Measurements from ENCODE around the gene ZNF486.
"Not testable (repeated sequence)": the region's sequence is repeated elsewhere in the genome, so short reads cannot be mapped to it uniquely, and the experiment has no call there.

Gene ZNF486

GRCh38 chr19:20243629-20244028, 76.6 kb downstream of the ZNF486 start:
- TF ChIP-seq, protein P1, sequence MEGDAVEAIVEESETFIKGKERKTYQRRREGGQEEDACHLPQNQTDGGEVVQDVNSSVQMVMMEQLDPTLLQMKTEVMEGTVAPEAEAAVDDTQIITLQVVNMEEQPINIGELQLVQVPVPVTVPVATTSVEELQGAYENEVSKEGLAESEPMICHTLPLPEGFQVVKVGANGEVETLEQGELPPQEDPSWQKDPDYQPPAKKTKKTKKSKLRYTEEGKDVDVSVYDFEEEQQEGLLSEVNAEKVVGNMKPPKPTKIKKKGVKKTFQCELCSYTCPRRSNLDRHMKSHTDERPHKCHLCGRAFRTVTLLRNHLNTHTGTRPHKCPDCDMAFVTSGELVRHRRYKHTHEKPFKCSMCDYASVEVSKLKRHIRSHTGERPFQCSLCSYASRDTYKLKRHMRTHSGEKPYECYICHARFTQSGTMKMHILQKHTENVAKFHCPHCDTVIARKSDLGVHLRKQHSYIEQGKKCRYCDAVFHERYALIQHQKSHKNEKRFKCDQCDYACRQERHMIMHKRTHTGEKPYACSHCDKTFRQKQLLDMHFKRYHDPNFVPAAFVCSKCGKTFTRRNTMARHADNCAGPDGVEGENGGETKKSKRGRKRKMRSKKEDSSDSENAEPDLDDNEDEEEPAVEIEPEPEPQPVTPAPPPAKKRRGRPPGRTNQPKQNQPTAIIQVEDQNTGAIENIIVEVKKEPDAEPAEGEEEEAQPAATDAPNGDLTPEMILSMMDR (conservative IDR thresholded peaks at IDR 0.05; ENCODE audit: low read length): no peak
- H3K4me3 ChIP-seq (ENCODE audit: low read length): no peak overlapping the region
- no peak for DNase-seq (ENCODE audit: low read depth)

GRCh38 chr19:20244356-20244755, 77.3 kb downstream of the ZNF486 start:
- TF ChIP-seq, protein P1 (conservative IDR thresholded peaks at IDR 0.05; ENCODE audit: low read length): no peak
- H3K4me3 ChIP-seq (ENCODE audit: low read length): no peak overlapping the region

GRCh38 chr19:20245309-20245708, 78.3 kb downstream of the ZNF486 start:
- no peak for DNase-seq (ENCODE audit: low read depth)
- TF ChIP-seq, protein P1 (conservative IDR thresholded peaks at IDR 0.05; ENCODE audit: low read length): no peak
- H3K4me3 ChIP-seq (ENCODE audit: low read length): no peak overlapping the region

More at GRCh38 chr19:20244356-20244755, 77.3 kb downstream of the ZNF486 start:
- no peak for DNase-seq (ENCODE audit: low read depth)

GRCh38 chr19:20247016-20247683, 80.1 kb downstream of the ZNF486 start:
- no peak overlapping the region for H3K4me3 ChIP-seq (ENCODE audit: low read length)
- peak; percentile 2 for DNase-seq (ENCODE audit: low read depth)
- TF ChIP-seq, protein P1 (conservative IDR thresholded peaks at IDR 0.05; ENCODE audit: low read length): peak; percentile 31

DNA sequence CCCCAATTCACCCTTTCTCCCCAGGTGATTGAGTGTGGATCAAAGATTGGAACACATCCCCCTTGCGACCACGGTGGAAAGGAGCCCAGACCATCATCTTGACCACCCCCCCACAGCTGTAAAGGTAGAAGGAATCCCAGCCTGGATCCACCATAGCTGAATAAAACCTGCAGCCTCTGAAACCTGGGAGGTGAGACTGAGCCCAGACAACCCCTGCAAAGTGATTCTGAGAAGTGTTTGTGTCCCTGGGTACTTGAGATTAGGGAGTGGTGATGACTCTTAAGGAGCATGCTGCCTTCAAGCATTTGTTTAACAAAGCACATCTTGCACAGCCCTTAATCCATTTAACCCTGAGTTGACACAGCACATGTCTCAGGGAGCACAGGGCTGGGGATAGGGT, 81.2 kb downstream of the ZNF486 start:
- not testable (repeated sequence) for H3K4me3 ChIP-seq (ENCODE audit: low read length); DNase-seq (ENCODE audit: low read depth)

All from AG10803 (cell line).